Ishikawa (cell line): ENCODE data around the gene CST9L.

Source experiments
- CEBPB ChIP-seq: IDR thresholded peaks from 2 replicates; pipeline ENCODE4 v1.6.1; 2012
- CREB1 ChIP-seq: IDR thresholded peaks from 2 replicates; pipeline ENCODE4 v1.6.1; 2012; ENCODE audit warnings: low read depth
- EGR1 ChIP-seq: IDR thresholded peaks from 2 replicates; pipeline ENCODE4 v1.6.1; 2012
- EP300 ChIP-seq: IDR thresholded peaks from 2 replicates; pipeline ENCODE4 v1.6.1; 2012; ENCODE audit warnings: borderline replicate concordance
- FOXM1 ChIP-seq: IDR thresholded peaks from 2 replicates; pipeline ENCODE4 v1.6.1; 2012; ENCODE audit warnings: low read depth, borderline replicate concordance
- MAX ChIP-seq: IDR thresholded peaks from 2 replicates; pipeline ENCODE4 v1.6.1; 2012
- NFIC ChIP-seq: IDR thresholded peaks from 2 replicates; pipeline ENCODE4 v1.6.1; 2012
- RAD21 ChIP-seq: IDR thresholded peaks from 2 replicates; pipeline ENCODE4 v1.6.1; 2012; ENCODE audit warnings: low read depth
- REST ChIP-seq: IDR thresholded peaks from 2 replicates; pipeline ENCODE4 v1.6.1; 2012; ENCODE audit warnings: low read depth, mild to moderate bottlenecking
- TAF1 ChIP-seq: IDR thresholded peaks from 2 replicates; pipeline ENCODE4 v1.6.1; 2012; ENCODE audit warnings: low read depth, mild to moderate bottlenecking
- TCF12 ChIP-seq: IDR thresholded peaks from 2 replicates; pipeline ENCODE4 v1.6.1; 2012; ENCODE audit warnings: low read depth
- TEAD4 ChIP-seq: IDR thresholded peaks from 2 replicates; pipeline ENCODE4 v1.6.1; 2012
- USF1 ChIP-seq: IDR thresholded peaks from 2 replicates; pipeline ENCODE4 v1.6.1; 2012
- YY1 ChIP-seq: IDR thresholded peaks from 2 replicates; pipeline ENCODE4 v1.6.1; 2012; ENCODE audit warnings: low read depth
- ZBTB7A ChIP-seq: IDR thresholded peaks from 2 replicates; pipeline ENCODE4 v1.6.1; 2012; ENCODE audit warnings: low read depth

The CST9L gene

GRCh38 chr20:23583526-23583925 lies 15.2 kb upstream of the CST9L start:
- TF ChIP-seq ZBTB7A (no peak), TCF12 (no peak), YY1 (no peak), NFIC (no peak), USF1 (no peak), EP300 (no peak), EGR1 (no peak), CREB1 (no peak), REST (no peak), FOXM1 (no peak), TEAD4 (no peak), MAX (no peak), TAF1 (no peak), CEBPB (no peak), RAD21 (no peak)

GRCh38 chr20:23582293-23582692 lies 14.0 kb upstream of the CST9L start:
- no peak for TF ChIP-seq USF1
- TF ChIP-seq TAF1: no peak
- no peak for TF ChIP-seq CREB1
- no peak for TF ChIP-seq EP300
- no peak for TF ChIP-seq NFIC
- no peak for TF ChIP-seq MAX
- TF ChIP-seq TEAD4: no peak
- TF ChIP-seq TCF12: no peak
- TF ChIP-seq EGR1: no peak
- TF ChIP-seq REST: no peak
- no peak for TF ChIP-seq RAD21
- no peak for TF ChIP-seq YY1

- TF ChIP-seq CREB1: no peak
- no peak for TF ChIP-seq USF1
- no peak for TF ChIP-seq MAX
- no peak for TF ChIP-seq RAD21
- no peak for TF ChIP-seq FOXM1
- no peak for TF ChIP-seq ZBTB7A
- no peak for TF ChIP-seq TEAD4
- TF ChIP-seq REST: no peak
- no peak for TF ChIP-seq NFIC
- no peak for TF ChIP-seq EGR1
Measured at GRCh38 chr20:23574977-23575376, 6.7 kb upstream of the CST9L start.

GRCh38 chr20:23570178-23570760 lies 2.0 kb upstream of the CST9L start:
- TF ChIP-seq TAF1: no peak
- no peak for TF ChIP-seq MAX
- TF ChIP-seq REST: no peak
- TF ChIP-seq EP300: no peak
- no peak for TF ChIP-seq RAD21
- no peak for TF ChIP-seq CREB1
- no peak for TF ChIP-seq YY1
- TF ChIP-seq USF1: no peak
- no peak for TF ChIP-seq NFIC
- no peak for TF ChIP-seq FOXM1
- no peak for TF ChIP-seq EGR1
- TF ChIP-seq CEBPB: no peak
- TF ChIP-seq ZBTB7A: no peak
- TF ChIP-seq TCF12: no peak
- no peak for TF ChIP-seq TEAD4
